ENCODE data around the gene RECK. TPM values are rescaled to one million over a fixed set of nuclear protein-coding genes. Genes with fewer than 3 reads are reported as not detected.
A peak's percentile ranks its signal among the peaks of the same experiment; 100 is the strongest.

RECK gene
- total and polyA plus RNA-seq, 5 experiments from 2014 or later: 9.8 to 14.8 (median 13.2) TPM

GRCh38 chr9:36109071-36109470 lies 72.4 kb downstream of the RECK start:
- ATAC-seq (no peak), DNase-seq (no peak)
- Mint-ChIP-seq H3K4me3 (no peak overlapping the region), H3K36me3 (peaks cover 0 to 20% (median 9%) of the 10 kb centered on the region in 3 donors), H3K9me3 (no peaks in the 10 kb centered on the region), H3K4me1 (no peaks in the 10 kb centered on the region), H3K27me3 (no peaks in the 10 kb centered on the region), H3K27ac (peak overlapping the region in 1 of 10 donors; percentile 48)
- POLR2A ChIA-PET: no interaction called here

GRCh38 chr9:36110434-36110833 lies 73.7 kb downstream of the RECK start:
- DNase-seq: no peak
- no peaks in the 10 kb centered on the region for H3K27me3 Mint-ChIP-seq
- no peaks in the 10 kb centered on the region for H3K4me1 Mint-ChIP-seq
- peaks cover 0 to 16% (median 9%) of the 10 kb centered on the region in 3 donors for H3K36me3 Mint-ChIP-seq
- H3K27ac Mint-ChIP-seq: no peak overlapping the region
- no peak overlapping the region for H3K4me3 Mint-ChIP-seq
- POLR2A ChIA-PET: interaction anchor here (0.6 kb wide), 3 partner anchors 25 to 44 kb away, joined by 3 to 4 read pairs (median 3); no protein-coding TSS in a partner anchor
- no peak for ATAC-seq
- no peaks in the 10 kb centered on the region for H3K9me3 Mint-ChIP-seq

GRCh38 chr9:36112516-36112915 lies 75.8 kb downstream of the RECK start:
- Mint-ChIP-seq H3K9me3 (no peaks in the 10 kb centered on the region), H3K27me3 (no peaks in the 10 kb centered on the region), H3K4me1 (peaks cover 0 to 2% (median 0%) of the 10 kb centered on the region in 4 donors), H3K27ac (peak overlapping the region in 1 of 10 donors; percentile 75), H3K36me3 (peaks cover 0 to 21% (median 14%) of the 10 kb centered on the region in 3 donors), H3K4me3 (no peak overlapping the region)
- DNase-seq (no peak), ATAC-seq (no peak)
- POLR2A ChIA-PET: no interaction called here

GRCh38 chr9:36113999-36114398 lies 77.3 kb downstream of the RECK start:
- POLR2A ChIA-PET: no interaction called here
- Mint-ChIP-seq H3K27me3 (no peaks in the 10 kb centered on the region), H3K27ac (no peak overlapping the region), H3K36me3 (peaks cover 0 to 22% (median 13%) of the 10 kb centered on the region in 3 donors), H3K4me3 (no peak overlapping the region), H3K9me3 (no peaks in the 10 kb centered on the region), H3K4me1 (peaks cover 0 to 2% (median 0%) of the 10 kb centered on the region in 4 donors)
- no peak for DNase-seq
- ATAC-seq: no peak

- no peaks in the 10 kb centered on the region for H3K9me3 Mint-ChIP-seq
- no peak overlapping the region for H3K4me3 Mint-ChIP-seq
- ATAC-seq (no peak), DNase-seq (no peak)
- peak overlapping the region in 1 of 10 donors; percentile 57 for H3K27ac Mint-ChIP-seq
- H3K27me3 Mint-ChIP-seq: no peaks in the 10 kb centered on the region
- peaks cover 0 to 2% (median 0%) of the 10 kb centered on the region in 4 donors for H3K4me1 Mint-ChIP-seq
- POLR2A ChIA-PET: no interaction called here
- peaks cover 0 to 22% (median 11%) of the 10 kb centered on the region in 3 donors for H3K36me3 Mint-ChIP-seq
Measured at GRCh38 chr9:36116593-36116992, 79.9 kb downstream of the RECK start.

GRCh38 chr9:36118201-36118600 lies 81.5 kb downstream of the RECK start:
- no peak overlapping the region for H3K27ac Mint-ChIP-seq
- POLR2A ChIA-PET: no interaction called here
- ATAC-seq: no peak
- no peak for DNase-seq
- no peaks in the 10 kb centered on the region for H3K27me3 Mint-ChIP-seq
- peaks cover 0 to 2% (median 0%) of the 10 kb centered on the region in 4 donors for H3K4me1 Mint-ChIP-seq
- peaks cover 0 to 32% (median 15%) of the 10 kb centered on the region in 3 donors for H3K36me3 Mint-ChIP-seq
- no peaks in the 10 kb centered on the region for H3K9me3 Mint-ChIP-seq
- H3K4me3 Mint-ChIP-seq: no peak overlapping the region

- Mint-ChIP-seq H3K9me3 (no peaks in the 10 kb centered on the region), H3K4me1 (peaks cover 0 to 2% (median 0%) of the 10 kb centered on the region in 4 donors), H3K36me3 (peaks cover 0 to 32% (median 15%) of the 10 kb centered on the region in 3 donors), H3K27ac (no peak overlapping the region), H3K27me3 (no peaks in the 10 kb centered on the region), H3K4me3 (peak overlapping the region in 1 of 10 donors; percentile 20)
- POLR2A ChIA-PET: interaction anchor here (0.6 kb wide), 1 partner anchor 251 kb away, joined by 3 read pairs; no protein-coding TSS in a partner anchor
- no peak for ATAC-seq
- DNase-seq: no peak
Measured at GRCh38 chr9:36118706-36119105, 82.0 kb downstream of the RECK start.

- POLR2A ChIA-PET: interaction anchor here (0.6 kb wide), 1 partner anchor 250 kb away, joined by 3 read pairs; no protein-coding TSS in a partner anchor
- no peaks in the 10 kb centered on the region for H3K9me3 Mint-ChIP-seq
- H3K4me3 Mint-ChIP-seq: no peak overlapping the region
- H3K36me3 Mint-ChIP-seq: peaks cover 0 to 32% (median 15%) of the 10 kb centered on the region in 3 donors
- peaks cover 0 to 2% (median 2%) of the 10 kb centered on the region in 4 donors for H3K4me1 Mint-ChIP-seq
- DNase-seq (no peak), ATAC-seq (no peak)
- no peaks in the 10 kb centered on the region for H3K27me3 Mint-ChIP-seq
- H3K27ac Mint-ChIP-seq: no peak overlapping the region
Measured at GRCh38 chr9:36119476-36119875, 82.8 kb downstream of the RECK start.

GRCh38 chr9:36120705-36121104 lies 84.0 kb downstream of the RECK start:
- DNase-seq: no peak
- H3K4me3 Mint-ChIP-seq: no peak overlapping the region
- no peak overlapping the region for H3K27ac Mint-ChIP-seq
- peaks cover 6 to 14% (median 10%) of the 10 kb centered on the region in 4 donors for H3K4me1 Mint-ChIP-seq
- H3K27me3 Mint-ChIP-seq: no peaks in the 10 kb centered on the region
- peaks cover 0 to 32% (median 15%) of the 10 kb centered on the region in 3 donors for H3K36me3 Mint-ChIP-seq
- no peaks in the 10 kb centered on the region for H3K9me3 Mint-ChIP-seq
- POLR2A ChIA-PET: no interaction called here
- ATAC-seq: no peak

- POLR2A ChIA-PET: no interaction called here
- H3K9me3 Mint-ChIP-seq: no peaks in the 10 kb centered on the region
- peaks cover 8 to 23% (median 19%) of the 10 kb centered on the region in 4 donors for H3K4me1 Mint-ChIP-seq
- peaks cover 0 to 32% (median 13%) of the 10 kb centered on the region in 3 donors for H3K36me3 Mint-ChIP-seq
- peak overlapping the region in 3 of 10 donors; percentile 9 to 75 (median 47) for H3K27ac Mint-ChIP-seq
- no peak for DNase-seq
- no peak for ATAC-seq
- no peak overlapping the region for H3K4me3 Mint-ChIP-seq
- H3K27me3 Mint-ChIP-seq: no peaks in the 10 kb centered on the region
Measured at GRCh38 chr9:36121971-36122370, 85.3 kb downstream of the RECK start.

GRCh38 chr9:36123515-36123914 lies 86.8 kb downstream of the RECK start:
- peaks cover 15 to 35% (median 34%) of the 10 kb centered on the region in 4 donors for H3K4me1 Mint-ChIP-seq
- no peaks in the 10 kb centered on the region for H3K27me3 Mint-ChIP-seq
- no peak overlapping the region for H3K4me3 Mint-ChIP-seq
- no peak for DNase-seq
- no peaks in the 10 kb centered on the region for H3K9me3 Mint-ChIP-seq
- H3K36me3 Mint-ChIP-seq: peaks cover 0 to 21% (median 6%) of the 10 kb centered on the region in 3 donors
- POLR2A ChIA-PET: interaction anchor here (0.8 kb wide), 1 partner anchor 20 kb away, joined by 3 read pairs; no protein-coding TSS in a partner anchor
- ATAC-seq: no peak
- peak overlapping the region in 1 of 10 donors; percentile 2 for H3K27ac Mint-ChIP-seq

GRCh38 chr9:36125062-36125855 lies 88.5 kb downstream of the RECK start:
- H3K27me3 Mint-ChIP-seq: no peaks in the 10 kb centered on the region
- POLR2A ChIA-PET: interaction anchor here (0.6 kb wide), 1 partner anchor 78 kb away, joined by 3 read pairs; no protein-coding TSS in a partner anchor
- no peak for DNase-seq
- peaks cover 0 to 19% (median 4%) of the 10 kb centered on the region in 3 donors for H3K36me3 Mint-ChIP-seq
- H3K27ac Mint-ChIP-seq: peak overlapping the region in 8 of 10 donors; percentile 9 to 70 (median 57)
- peaks cover 15 to 35% (median 34%) of the 10 kb centered on the region in 4 donors for H3K4me1 Mint-ChIP-seq
- ATAC-seq: peak in 1 of 2 donors; percentile 72
- H3K9me3 Mint-ChIP-seq: no peaks in the 10 kb centered on the region
- H3K4me3 Mint-ChIP-seq: no peak overlapping the region
